Mammary epithelial cell (primary cell): ENCODE measurements around the gene FAM53B.

Source experiments
- EZH2 ChIP-seq: IDR thresholded peaks from 2 replicates; pipeline ENCODE4 v1.6.1; 2012; ENCODE audit warnings: low read length, inconsistent platforms, borderline replicate concordance
- TF ChIP-seq, protein P1 (sequence below), 2 donors: IDR thresholded peaks in 1 of 2; conservative IDR thresholded peaks in 1 of 2; 2 replicates each; pipeline ENCODE4 v1.5.1; 2011 to 2012; ENCODE audit warnings: inconsistent platforms in 2 of 2, low read length in 2 of 2, mild to moderate bottlenecking in 2 of 2, control low read depth in 1 of 2, low read depth in 1 of 2; ENCODE audit not compliant: insufficient read depth in 1 of 2; ENCODE audit errors: extremely low read depth in 1 of 2

DNA sequence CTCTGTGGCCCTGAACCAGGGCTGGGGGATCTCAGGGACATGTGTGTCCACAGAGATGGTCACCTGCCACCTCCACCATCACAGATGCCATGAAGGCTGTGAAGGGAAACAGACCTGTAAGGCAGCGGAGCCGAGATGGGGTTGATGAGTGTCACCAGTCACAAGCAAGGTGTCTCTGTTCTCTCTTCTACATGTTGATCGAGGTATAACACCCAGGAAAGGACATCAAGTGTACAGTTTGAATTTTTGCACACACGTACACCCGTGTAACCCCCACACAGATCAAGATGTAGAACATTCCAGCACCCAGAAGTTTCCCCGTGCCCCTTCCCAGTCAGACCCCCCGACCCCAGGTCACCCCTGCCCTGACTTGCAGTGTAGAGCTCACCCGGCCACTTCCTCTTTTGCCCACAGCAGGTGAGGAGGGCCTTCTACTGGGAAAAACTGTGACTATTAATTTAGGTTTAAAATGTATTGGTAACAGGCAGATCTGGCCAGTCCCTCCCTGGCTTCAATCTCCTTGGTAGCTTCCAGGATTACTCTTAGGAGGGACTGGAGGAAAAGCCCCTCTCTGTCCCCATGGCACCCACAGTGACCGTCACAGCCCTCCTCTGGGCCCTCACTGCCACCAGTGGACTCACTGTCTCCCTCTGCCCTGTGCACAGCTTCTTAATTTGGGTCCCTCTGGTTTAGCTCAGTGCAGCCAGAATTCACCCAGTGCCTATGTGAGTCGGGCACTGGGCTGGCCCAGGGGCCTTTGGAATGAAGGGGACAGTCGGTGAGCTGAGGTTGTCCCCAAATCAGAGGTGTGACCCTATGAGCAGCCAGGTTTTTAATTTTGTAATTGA lies 174.3 kb downstream of the FAM53B start:
- TF ChIP-seq, protein P1, sequence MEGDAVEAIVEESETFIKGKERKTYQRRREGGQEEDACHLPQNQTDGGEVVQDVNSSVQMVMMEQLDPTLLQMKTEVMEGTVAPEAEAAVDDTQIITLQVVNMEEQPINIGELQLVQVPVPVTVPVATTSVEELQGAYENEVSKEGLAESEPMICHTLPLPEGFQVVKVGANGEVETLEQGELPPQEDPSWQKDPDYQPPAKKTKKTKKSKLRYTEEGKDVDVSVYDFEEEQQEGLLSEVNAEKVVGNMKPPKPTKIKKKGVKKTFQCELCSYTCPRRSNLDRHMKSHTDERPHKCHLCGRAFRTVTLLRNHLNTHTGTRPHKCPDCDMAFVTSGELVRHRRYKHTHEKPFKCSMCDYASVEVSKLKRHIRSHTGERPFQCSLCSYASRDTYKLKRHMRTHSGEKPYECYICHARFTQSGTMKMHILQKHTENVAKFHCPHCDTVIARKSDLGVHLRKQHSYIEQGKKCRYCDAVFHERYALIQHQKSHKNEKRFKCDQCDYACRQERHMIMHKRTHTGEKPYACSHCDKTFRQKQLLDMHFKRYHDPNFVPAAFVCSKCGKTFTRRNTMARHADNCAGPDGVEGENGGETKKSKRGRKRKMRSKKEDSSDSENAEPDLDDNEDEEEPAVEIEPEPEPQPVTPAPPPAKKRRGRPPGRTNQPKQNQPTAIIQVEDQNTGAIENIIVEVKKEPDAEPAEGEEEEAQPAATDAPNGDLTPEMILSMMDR (conservative IDR thresholded peaks at IDR 0.05 in 1 of 2, IDR thresholded peaks at IDR 0.05 in 1 of 2; ENCODE audit: extremely low read depth in 1 of 2, insufficient read depth in 1 of 2, low read depth in 1 of 2, low read length in 2 of 2) = no peak
- no peak for TF ChIP-seq EZH2
